Measurements from ENCODE around the gene CDC37L1.

CDC37L1 gene

DNA sequence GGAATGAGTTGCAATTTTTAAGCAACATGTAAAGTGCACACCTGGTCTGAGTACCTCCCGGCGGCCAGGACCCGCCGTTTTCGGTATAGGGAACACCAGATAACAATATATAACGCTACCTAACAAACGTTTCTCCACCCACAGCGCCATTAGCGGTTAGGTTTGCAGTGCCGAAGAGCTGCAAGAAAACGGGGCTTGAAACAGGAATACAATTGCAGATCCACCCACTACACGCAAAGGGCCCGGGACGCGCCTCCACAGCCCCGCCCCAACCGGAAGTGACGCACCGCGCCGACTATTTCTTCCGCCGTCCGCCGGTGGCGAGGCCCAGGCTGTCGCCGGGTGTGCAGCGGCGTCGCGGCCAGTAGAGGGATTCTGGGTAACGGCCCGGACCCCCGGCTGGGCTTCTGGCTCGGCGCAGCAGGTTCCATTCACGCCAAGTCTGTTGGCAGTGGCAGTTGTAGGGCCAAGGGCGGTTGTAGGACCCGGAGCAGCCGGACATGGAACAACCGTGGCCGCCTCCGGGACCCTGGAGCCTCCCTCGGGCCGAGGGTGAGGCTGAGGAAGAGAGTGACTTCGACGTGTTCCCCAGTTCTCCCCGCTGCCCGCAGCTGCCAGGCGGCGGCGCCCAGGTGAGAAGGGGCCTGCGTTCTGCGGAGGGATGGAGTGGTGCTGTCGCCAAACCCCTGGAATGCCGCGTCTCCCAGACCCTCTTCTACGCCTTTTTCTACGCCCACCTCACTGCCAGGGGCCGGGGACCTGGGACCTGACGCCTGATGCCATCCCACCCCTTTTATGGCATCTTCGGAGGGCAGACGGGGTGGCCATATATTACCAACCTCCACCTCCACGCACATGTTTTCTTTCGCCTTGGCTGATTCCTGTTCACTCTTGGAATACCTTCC lies at the start of gene CDC37L1:
Gene CDC37L1 (plus strand): TSS at position 302 of the 905 bp plus-strand sequence. CDS start 199 bp downstream, at position 501.
- Histone ChIP-seq H3K9ac (ENCODE audit: low read length) (peak within 1 kb of the TSS; percentile 77), H3K9me2 (replicated peaks; ENCODE audit: insufficient read depth, low read length) (no peaks in the 10 kb centered on the region), H3K4me2 (ENCODE audit: low read depth, low read length, poor library complexity, severe bottlenecking) (peak within 1 kb of the TSS; percentile 78), H4K20me1 (ENCODE audit: low read depth, low read length) (no peaks in the 10 kb centered on the region), H3K36me3 (ENCODE audit: low read length) (no peaks in the 10 kb centered on the region), H3K79me2 (ENCODE audit: insufficient read depth, low read length) (peaks cover 36% of the 10 kb centered on the region), H3K9me3 (ENCODE audit: insufficient read depth, low read length) (no peaks in the 10 kb centered on the region), H3K27ac (ENCODE audit: low read depth, low read length) (peak within 1 kb of the TSS; percentile 76), H3K27me3 (ENCODE audit: low read length) (no peaks in the 10 kb centered on the region), H2AFZ (ENCODE audit: low read depth, low read length, severe bottlenecking) (peak within 1 kb of the TSS; percentile 91), H3K4me3 (ENCODE audit: insufficient read depth, low read length, poor library complexity, severe bottlenecking) (peak within 1 kb of the TSS; percentile 76), H3F3A (ENCODE audit: insufficient read depth) (peaks cover 4% of the 10 kb centered on the region)
- TF ChIP-seq, protein P1, sequence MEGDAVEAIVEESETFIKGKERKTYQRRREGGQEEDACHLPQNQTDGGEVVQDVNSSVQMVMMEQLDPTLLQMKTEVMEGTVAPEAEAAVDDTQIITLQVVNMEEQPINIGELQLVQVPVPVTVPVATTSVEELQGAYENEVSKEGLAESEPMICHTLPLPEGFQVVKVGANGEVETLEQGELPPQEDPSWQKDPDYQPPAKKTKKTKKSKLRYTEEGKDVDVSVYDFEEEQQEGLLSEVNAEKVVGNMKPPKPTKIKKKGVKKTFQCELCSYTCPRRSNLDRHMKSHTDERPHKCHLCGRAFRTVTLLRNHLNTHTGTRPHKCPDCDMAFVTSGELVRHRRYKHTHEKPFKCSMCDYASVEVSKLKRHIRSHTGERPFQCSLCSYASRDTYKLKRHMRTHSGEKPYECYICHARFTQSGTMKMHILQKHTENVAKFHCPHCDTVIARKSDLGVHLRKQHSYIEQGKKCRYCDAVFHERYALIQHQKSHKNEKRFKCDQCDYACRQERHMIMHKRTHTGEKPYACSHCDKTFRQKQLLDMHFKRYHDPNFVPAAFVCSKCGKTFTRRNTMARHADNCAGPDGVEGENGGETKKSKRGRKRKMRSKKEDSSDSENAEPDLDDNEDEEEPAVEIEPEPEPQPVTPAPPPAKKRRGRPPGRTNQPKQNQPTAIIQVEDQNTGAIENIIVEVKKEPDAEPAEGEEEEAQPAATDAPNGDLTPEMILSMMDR (IDR thresholded peaks at IDR 0.05; ENCODE audit: insufficient read depth, low read length, poor library complexity, severe bottlenecking): peak; percentile 12
- no peak for TF ChIP-seq EZH2phosphoT487 (conservative IDR thresholded peaks at IDR 0.05; ENCODE audit: low read length)

DNA sequence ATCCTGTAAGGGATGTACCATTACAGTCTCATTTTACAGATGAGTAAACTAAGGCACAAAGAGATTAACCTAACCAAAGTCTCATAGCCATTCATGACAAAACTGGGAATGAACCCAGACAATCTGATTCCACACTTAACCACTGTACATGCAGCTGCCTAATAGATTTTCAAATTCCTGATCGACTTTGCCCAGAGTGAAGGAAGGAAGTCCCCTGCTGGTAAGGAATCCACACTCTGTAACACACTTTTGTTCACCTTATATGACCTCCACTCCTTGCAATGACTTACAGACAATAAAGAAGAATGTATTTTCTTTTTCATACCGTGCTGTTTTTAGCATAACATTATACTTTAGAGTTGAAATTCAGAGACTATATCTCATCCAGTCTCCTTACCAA lies 48.5 kb upstream of the CDC37L1 start:
- H3K9me2 ChIP-seq (replicated peaks; ENCODE audit: insufficient read depth, low read length): no peaks in the 10 kb centered on the region
- no peaks in the 10 kb centered on the region for H3F3A ChIP-seq (ENCODE audit: insufficient read depth)
- no peaks in the 10 kb centered on the region for H3K36me3 ChIP-seq (ENCODE audit: low read length)
- H3K9ac ChIP-seq (ENCODE audit: low read length): no peak overlapping the region
- H3K9me3 ChIP-seq (ENCODE audit: insufficient read depth, low read length): no peaks in the 10 kb centered on the region
- no peaks in the 10 kb centered on the region for H4K20me1 ChIP-seq (ENCODE audit: low read depth, low read length)
- no peak overlapping the region for H3K4me3 ChIP-seq (ENCODE audit: insufficient read depth, low read length, poor library complexity, severe bottlenecking)
- no peak overlapping the region for H3K27ac ChIP-seq (ENCODE audit: low read depth, low read length)
- TF ChIP-seq, protein P1 (IDR thresholded peaks at IDR 0.05; ENCODE audit: insufficient read depth, low read length, poor library complexity, severe bottlenecking): no peak
- no peak for TF ChIP-seq EZH2phosphoT487 (conservative IDR thresholded peaks at IDR 0.05; ENCODE audit: low read length)
- H3K4me2 ChIP-seq (ENCODE audit: low read depth, low read length, poor library complexity, severe bottlenecking): no peak overlapping the region
- no peak overlapping the region for H2AFZ ChIP-seq (ENCODE audit: low read depth, low read length, severe bottlenecking)
- H3K79me2 ChIP-seq (ENCODE audit: insufficient read depth, low read length): no peaks in the 10 kb centered on the region
- H3K27me3 ChIP-seq (ENCODE audit: low read length): no peaks in the 10 kb centered on the region

DNA sequence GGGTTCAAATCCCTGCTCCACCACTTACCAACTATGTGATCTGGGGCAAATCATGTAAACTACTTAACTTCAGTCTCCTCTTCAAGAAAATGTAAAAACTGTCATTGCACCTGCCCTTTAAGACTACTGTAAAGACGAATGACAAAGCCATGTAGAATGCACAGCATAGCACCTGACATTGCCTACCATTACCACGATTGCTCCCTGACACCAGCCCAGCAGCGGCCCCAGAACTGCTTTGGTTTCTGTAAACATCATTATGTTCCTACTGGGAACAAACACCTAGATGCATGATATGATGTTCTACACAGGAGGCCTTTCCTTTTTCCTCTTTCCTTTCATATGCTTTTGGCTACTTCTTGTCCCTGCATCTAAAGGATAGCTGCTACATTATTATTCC lies 40.4 kb upstream of the CDC37L1 start:
- no peak overlapping the region for H3K4me2 ChIP-seq (ENCODE audit: low read depth, low read length, poor library complexity, severe bottlenecking)

More for the DNA sequence above, 40.4 kb upstream of the CDC37L1 start:
- H3K27ac ChIP-seq (ENCODE audit: low read depth, low read length): no peak overlapping the region
- H3K9me2 ChIP-seq (replicated peaks; ENCODE audit: insufficient read depth, low read length): no peaks in the 10 kb centered on the region
- no peaks in the 10 kb centered on the region for H3F3A ChIP-seq (ENCODE audit: insufficient read depth)
- no peaks in the 10 kb centered on the region for H4K20me1 ChIP-seq (ENCODE audit: low read depth, low read length)
- no peaks in the 10 kb centered on the region for H3K27me3 ChIP-seq (ENCODE audit: low read length)
- H3K9me3 ChIP-seq (ENCODE audit: insufficient read depth, low read length): no peaks in the 10 kb centered on the region
- H3K36me3 ChIP-seq (ENCODE audit: low read length): no peaks in the 10 kb centered on the region
- no peaks in the 10 kb centered on the region for H3K79me2 ChIP-seq (ENCODE audit: insufficient read depth, low read length)
- no peak overlapping the region for H3K4me3 ChIP-seq (ENCODE audit: insufficient read depth, low read length, poor library complexity, severe bottlenecking)
- H2AFZ ChIP-seq (ENCODE audit: low read depth, low read length, severe bottlenecking): no peak overlapping the region
- no peak for TF ChIP-seq EZH2phosphoT487 (conservative IDR thresholded peaks at IDR 0.05; ENCODE audit: low read length)
- TF ChIP-seq, protein P1 (IDR thresholded peaks at IDR 0.05; ENCODE audit: insufficient read depth, low read length, poor library complexity, severe bottlenecking): no peak
- H3K9ac ChIP-seq (ENCODE audit: low read length): no peak overlapping the region
